ENCODE results near the gene ASTN2.

ASTN2 gene

DNA sequence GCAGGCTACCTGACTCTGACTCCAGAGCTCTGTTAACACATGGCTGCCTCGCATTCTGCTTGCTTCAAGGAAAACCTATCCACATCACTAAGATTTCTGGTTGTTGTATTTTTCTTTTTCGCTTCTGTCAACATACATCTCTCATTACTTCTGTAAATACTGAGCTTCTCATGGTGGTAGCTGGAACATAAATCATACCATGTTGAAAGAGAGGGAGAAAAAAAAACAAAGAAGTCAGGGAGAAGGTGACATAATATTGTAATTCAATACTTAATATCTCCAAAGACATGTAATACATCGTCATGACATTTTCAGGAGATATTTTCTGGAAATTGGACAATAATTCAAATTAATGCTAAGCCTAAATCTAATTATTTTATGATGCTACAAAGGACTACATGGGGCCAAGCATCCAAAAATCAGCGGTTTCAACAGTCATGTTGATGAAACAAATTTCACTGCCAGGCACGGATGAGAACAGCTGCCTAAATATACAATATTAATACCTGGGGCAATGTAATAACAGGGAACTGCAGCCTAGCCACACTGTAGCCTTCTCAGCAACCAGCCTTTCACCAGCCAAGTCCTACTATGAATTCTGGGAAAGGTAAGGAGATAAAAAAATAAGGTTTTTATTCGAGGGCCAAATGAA lies 395.8 kb downstream of the ASTN2 start:
- H2BK120ac ChIP-seq (ENCODE audit: low read depth, low read length): no peak overlapping the region
- H4K91ac ChIP-seq (ENCODE audit: low read depth, low read length, poor library complexity): no peak overlapping the region
- no peak overlapping the region for H3K18ac ChIP-seq (ENCODE audit: low read length)
- H3K4me1 ChIP-seq (ENCODE audit: control insufficient read depth in 2 of 2, insufficient read depth in 1 of 2, low read depth in 1 of 2, low read length in 2 of 2): no peaks in the 10 kb centered on the region
- WGBS, 2 donors (ENCODE audit: extremely low coverage in 2 of 2, insufficient read length in 2 of 2, insufficient replicate concordance in 1 of 2): no CpG with 5 or more reads among the region's 6 CpGs
- no peak overlapping the region for H2AFZ ChIP-seq (ENCODE audit: low read length)
- no peak overlapping the region for H3K27ac ChIP-seq (replicated peaks; ENCODE audit: low read length)
- H3K4ac ChIP-seq (ENCODE audit: low read length): no peak overlapping the region
- H3K14ac ChIP-seq (ENCODE audit: low read length): no peak overlapping the region
- H3K4me3 ChIP-seq (ENCODE audit: low read length in 2 of 2): no peak overlapping the region
- no peaks in the 10 kb centered on the region for H3K9me3 ChIP-seq (replicated peaks in 1 of 2; ENCODE audit: control insufficient read depth in 2 of 2, insufficient read depth in 1 of 2, low read depth in 1 of 2, low read length in 2 of 2)
- no peaks in the 10 kb centered on the region for H3K36me3 ChIP-seq (replicated peaks in 1 of 2; ENCODE audit: control insufficient read depth in 2 of 2, insufficient read depth in 2 of 2, low read length in 2 of 2)
- no peak for DNase-seq (ENCODE audit: low spot score)
- no peak overlapping the region for H3K4me2 ChIP-seq (ENCODE audit: insufficient read depth, low read length, poor library complexity, severe bottlenecking)
- H3K27me3 ChIP-seq (ENCODE audit: control insufficient read depth in 3 of 3, insufficient read depth in 3 of 3, low read depth in 1 of 3, low read length in 3 of 3): no peaks in the 10 kb centered on the region
- H2BK5ac ChIP-seq (ENCODE audit: low read length): no peak overlapping the region
- no peaks in the 10 kb centered on the region for H3K79me1 ChIP-seq (ENCODE audit: low read depth, low read length)
- no peak overlapping the region for H3K23ac ChIP-seq (ENCODE audit: low read depth, low read length, poor library complexity)
- no peak overlapping the region for H2BK12ac ChIP-seq (ENCODE audit: low read length)
- no peak overlapping the region for H2AK5ac ChIP-seq (ENCODE audit: low read depth, low read length)
- no peak overlapping the region for H2BK15ac ChIP-seq (ENCODE audit: low read length)
- no peak overlapping the region for H4K8ac ChIP-seq (ENCODE audit: low read depth, low read length)
- no peak overlapping the region for H3K9ac ChIP-seq (ENCODE audit: low read depth, low read length, poor library complexity)

DNA sequence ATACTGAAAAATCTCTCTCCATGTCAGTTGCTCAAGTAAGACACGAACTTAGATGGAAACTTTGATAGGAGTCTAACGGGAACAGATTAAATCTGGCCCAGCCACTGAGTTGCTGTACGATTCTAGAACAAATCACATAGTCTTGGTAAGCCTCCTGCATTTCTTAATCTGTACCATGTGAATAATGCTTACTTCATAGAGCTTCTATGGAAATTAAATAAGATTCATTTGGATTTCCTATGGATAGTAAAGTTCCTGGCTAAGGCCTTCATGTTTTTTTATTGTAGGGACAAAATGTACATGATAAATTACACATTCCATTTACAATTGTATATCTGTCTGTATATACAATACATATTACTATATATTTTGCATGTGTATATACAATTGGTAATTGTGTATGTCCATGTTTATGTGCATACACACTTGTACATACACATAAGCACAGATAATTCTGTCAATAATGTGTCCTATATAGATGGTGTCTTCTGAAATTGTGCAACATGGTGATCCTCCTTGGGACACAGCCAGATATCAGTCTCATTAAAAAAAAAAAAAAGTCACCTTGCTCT lies 397.4 kb downstream of the ASTN2 start:
- WGBS, 2 donors (ENCODE audit: extremely low coverage in 2 of 2, insufficient read length in 2 of 2, insufficient replicate concordance in 1 of 2): no CpG with 5 or more reads among the region's 3 CpGs
- no peak overlapping the region for H3K4me3 ChIP-seq (ENCODE audit: low read length in 2 of 2)
- no peak overlapping the region for H3K9ac ChIP-seq (ENCODE audit: low read depth, low read length, poor library complexity)
- H2BK15ac ChIP-seq (ENCODE audit: low read length): no peak overlapping the region
- H3K18ac ChIP-seq (ENCODE audit: low read length): no peak overlapping the region
- H3K27ac ChIP-seq (replicated peaks; ENCODE audit: low read length): no peak overlapping the region
- no peak overlapping the region for H2AFZ ChIP-seq (ENCODE audit: low read length)
- H3K36me3 ChIP-seq (replicated peaks in 1 of 2; ENCODE audit: control insufficient read depth in 2 of 2, insufficient read depth in 2 of 2, low read length in 2 of 2): no peaks in the 10 kb centered on the region
- H2BK5ac ChIP-seq (ENCODE audit: low read length): no peak overlapping the region
- H2BK120ac ChIP-seq (ENCODE audit: low read depth, low read length): no peak overlapping the region
- H3K4me1 ChIP-seq (ENCODE audit: control insufficient read depth in 2 of 2, insufficient read depth in 1 of 2, low read depth in 1 of 2, low read length in 2 of 2): no peaks in the 10 kb centered on the region
- DNase-seq (ENCODE audit: low spot score): no peak
- no peak overlapping the region for H4K8ac ChIP-seq (ENCODE audit: low read depth, low read length)
- H3K23ac ChIP-seq (ENCODE audit: low read depth, low read length, poor library complexity): no peak overlapping the region
- H3K14ac ChIP-seq (ENCODE audit: low read length): no peak overlapping the region
- H4K91ac ChIP-seq (ENCODE audit: low read depth, low read length, poor library complexity): no peak overlapping the region
- no peaks in the 10 kb centered on the region for H3K79me1 ChIP-seq (ENCODE audit: low read depth, low read length)
- H3K4ac ChIP-seq (ENCODE audit: low read length): no peak overlapping the region
- H2AK5ac ChIP-seq (ENCODE audit: low read depth, low read length): no peak overlapping the region
- no peak overlapping the region for H2BK12ac ChIP-seq (ENCODE audit: low read length)
- no peak overlapping the region for H3K4me2 ChIP-seq (ENCODE audit: insufficient read depth, low read length, poor library complexity, severe bottlenecking)
- no peaks in the 10 kb centered on the region for H3K27me3 ChIP-seq (ENCODE audit: control insufficient read depth in 3 of 3, insufficient read depth in 3 of 3, low read depth in 1 of 3, low read length in 3 of 3)
- H3K9me3 ChIP-seq (replicated peaks in 1 of 2; ENCODE audit: control insufficient read depth in 2 of 2, insufficient read depth in 1 of 2, low read depth in 1 of 2, low read length in 2 of 2): no peaks in the 10 kb centered on the region

DNA sequence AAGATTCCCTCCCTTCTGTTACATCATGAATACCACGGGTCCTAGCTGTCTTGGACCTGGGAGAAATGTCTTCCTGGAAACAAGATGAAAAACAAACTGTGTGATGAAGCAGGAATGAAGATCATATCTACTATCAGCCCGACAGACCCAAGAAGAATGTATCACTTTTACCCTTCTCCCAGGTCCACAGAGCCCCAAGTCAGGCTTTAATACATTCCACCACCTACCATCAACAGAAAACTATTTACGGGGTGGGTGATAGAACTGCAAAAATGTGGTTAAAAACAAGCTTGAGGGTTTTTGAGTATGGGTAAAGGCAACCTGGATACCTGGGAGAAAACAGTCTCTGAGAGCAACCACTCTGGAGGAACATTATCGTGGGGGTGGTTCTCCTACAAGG lies 400.8 kb downstream of the ASTN2 start:
- H3K4ac ChIP-seq (ENCODE audit: low read length): no peak overlapping the region
- no CpG with 5 or more reads among the region's 4 CpGs for WGBS, 2 donors (ENCODE audit: extremely low coverage in 2 of 2, insufficient read length in 2 of 2, insufficient replicate concordance in 1 of 2)

DNA sequence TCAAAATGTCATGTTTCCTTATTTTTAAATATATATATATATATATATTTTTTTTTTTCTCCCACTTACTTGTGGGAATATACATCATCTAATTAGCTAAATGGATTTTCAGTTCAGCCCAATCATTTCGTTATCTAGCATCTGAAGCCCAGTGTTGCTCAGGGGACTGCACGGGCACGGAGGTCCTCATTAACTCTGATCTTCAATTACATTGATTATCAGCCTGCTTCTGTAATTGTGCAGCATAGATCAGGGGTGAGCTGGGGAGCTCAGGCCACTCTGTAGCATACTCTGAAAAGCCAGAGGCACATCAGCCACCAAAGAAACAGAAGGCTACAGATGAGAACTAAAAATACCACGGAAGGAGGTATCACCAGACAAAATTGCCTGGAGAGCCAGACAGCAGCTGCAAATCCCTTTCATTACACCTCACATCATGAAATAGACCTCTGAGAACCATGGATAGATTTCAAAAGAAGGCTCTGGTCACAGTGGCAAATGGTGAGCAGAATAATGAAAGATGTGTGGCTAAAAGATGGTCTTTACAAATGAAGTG lies 401.3 kb downstream of the ASTN2 start:
- no CpG with 5 or more reads among the region's 4 CpGs for WGBS, 2 donors (ENCODE audit: extremely low coverage in 2 of 2, insufficient read length in 2 of 2, insufficient replicate concordance in 1 of 2)
- no peak overlapping the region for H3K4ac ChIP-seq (ENCODE audit: low read length)
- no peaks in the 10 kb centered on the region for H3K9me3 ChIP-seq (replicated peaks in 1 of 2; ENCODE audit: control insufficient read depth in 2 of 2, insufficient read depth in 1 of 2, low read depth in 1 of 2, low read length in 2 of 2)
- no peak overlapping the region for H3K14ac ChIP-seq (ENCODE audit: low read length)
- H2AK5ac ChIP-seq (ENCODE audit: low read depth, low read length): no peak overlapping the region
- H3K4me3 ChIP-seq (ENCODE audit: low read length in 2 of 2): no peak overlapping the region
- no peak overlapping the region for H2BK120ac ChIP-seq (ENCODE audit: low read depth, low read length)
- no peak overlapping the region for H2BK15ac ChIP-seq (ENCODE audit: low read length)
- no peak overlapping the region for H4K91ac ChIP-seq (ENCODE audit: low read depth, low read length, poor library complexity)
- no peak overlapping the region for H2BK12ac ChIP-seq (ENCODE audit: low read length)
- no peak overlapping the region for H3K23ac ChIP-seq (ENCODE audit: low read depth, low read length, poor library complexity)
- H2AFZ ChIP-seq (ENCODE audit: low read length): no peak overlapping the region
- no peaks in the 10 kb centered on the region for H3K27me3 ChIP-seq (ENCODE audit: control insufficient read depth in 3 of 3, insufficient read depth in 3 of 3, low read depth in 1 of 3, low read length in 3 of 3)
- no peak overlapping the region for H3K18ac ChIP-seq (ENCODE audit: low read length)
- H3K4me1 ChIP-seq (ENCODE audit: control insufficient read depth in 2 of 2, insufficient read depth in 1 of 2, low read depth in 1 of 2, low read length in 2 of 2): no peaks in the 10 kb centered on the region
- no peak overlapping the region for H4K8ac ChIP-seq (ENCODE audit: low read depth, low read length)
- no peaks in the 10 kb centered on the region for H3K36me3 ChIP-seq (replicated peaks in 1 of 2; ENCODE audit: control insufficient read depth in 2 of 2, insufficient read depth in 2 of 2, low read length in 2 of 2)
- no peak overlapping the region for H3K27ac ChIP-seq (replicated peaks; ENCODE audit: low read length)
- H3K9ac ChIP-seq (ENCODE audit: low read depth, low read length, poor library complexity): no peak overlapping the region
- no peaks in the 10 kb centered on the region for H3K79me1 ChIP-seq (ENCODE audit: low read depth, low read length)
- no peak overlapping the region for H3K4me2 ChIP-seq (ENCODE audit: insufficient read depth, low read length, poor library complexity, severe bottlenecking)
- DNase-seq (ENCODE audit: low spot score): no peak
- H2BK5ac ChIP-seq (ENCODE audit: low read length): no peak overlapping the region

More for the DNA sequence above, 400.8 kb downstream of the ASTN2 start:
- Histone ChIP-seq H3K18ac (ENCODE audit: low read length) (no peak overlapping the region), H3K27ac (replicated peaks; ENCODE audit: low read length) (no peak overlapping the region), H3K27me3 (ENCODE audit: control insufficient read depth in 3 of 3, insufficient read depth in 3 of 3, low read depth in 1 of 3, low read length in 3 of 3) (no peaks in the 10 kb centered on the region), H2AK5ac (ENCODE audit: low read depth, low read length) (no peak overlapping the region), H3K9me3 (replicated peaks in 1 of 2; ENCODE audit: control insufficient read depth in 2 of 2, insufficient read depth in 1 of 2, low read depth in 1 of 2, low read length in 2 of 2) (no peaks in the 10 kb centered on the region), H3K23ac (ENCODE audit: low read depth, low read length, poor library complexity) (no peak overlapping the region), H3K9ac (ENCODE audit: low read depth, low read length, poor library complexity) (no peak overlapping the region), H2AFZ (ENCODE audit: low read length) (no peak overlapping the region), H3K4me2 (ENCODE audit: insufficient read depth, low read length, poor library complexity, severe bottlenecking) (no peak overlapping the region), H3K4me1 (ENCODE audit: control insufficient read depth in 2 of 2, insufficient read depth in 1 of 2, low read depth in 1 of 2, low read length in 2 of 2) (no peaks in the 10 kb centered on the region), H3K4me3 (ENCODE audit: low read length in 2 of 2) (no peak overlapping the region), H3K14ac (ENCODE audit: low read length) (no peak overlapping the region), H2BK5ac (ENCODE audit: low read length) (no peak overlapping the region), H4K8ac (ENCODE audit: low read depth, low read length) (no peak overlapping the region), H2BK120ac (ENCODE audit: low read depth, low read length) (no peak overlapping the region), H4K91ac (ENCODE audit: low read depth, low read length, poor library complexity) (no peak overlapping the region), H3K79me1 (ENCODE audit: low read depth, low read length) (no peaks in the 10 kb centered on the region), H3K36me3 (replicated peaks in 1 of 2; ENCODE audit: control insufficient read depth in 2 of 2, insufficient read depth in 2 of 2, low read length in 2 of 2) (no peaks in the 10 kb centered on the region), H2BK15ac (ENCODE audit: low read length) (no peak overlapping the region), H2BK12ac (ENCODE audit: low read length) (no peak overlapping the region)
- DNase-seq (ENCODE audit: low spot score): no peak
